ENCODE measurements around the gene MYH4.

MYH4 gene

DNA sequence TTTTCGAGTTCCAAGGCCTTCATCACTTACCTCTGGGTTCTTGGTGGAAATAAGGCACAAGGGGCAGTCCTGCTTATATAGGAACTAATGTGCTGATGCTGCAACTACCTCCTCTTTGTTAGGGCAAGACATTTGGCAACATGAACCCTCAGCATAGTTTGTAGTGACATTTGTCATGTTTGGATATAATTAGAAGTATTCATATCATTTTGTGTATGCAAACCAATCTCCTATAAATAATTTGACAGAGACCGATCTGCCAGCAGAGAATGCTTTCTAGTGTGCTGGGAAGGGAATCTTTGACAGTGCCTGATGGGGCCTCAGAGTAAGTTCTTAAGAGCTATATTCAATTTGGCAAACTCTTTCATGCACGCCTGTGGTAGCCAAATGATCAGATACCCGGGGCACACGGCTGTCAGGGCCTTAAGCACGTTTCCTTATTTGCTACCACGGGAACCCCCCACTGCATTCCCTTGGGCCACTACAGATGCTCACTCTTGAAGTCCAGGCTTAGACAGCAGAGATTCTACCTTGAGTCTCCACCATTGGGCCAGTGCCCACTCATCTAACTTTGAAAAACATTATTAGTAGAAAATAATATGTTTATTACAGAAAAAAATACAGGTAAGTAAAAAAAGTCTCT, 47.3 kb downstream of the MYH4 start, which contains the start of gene MYH8:
Gene MYH8, minus strand, starts transcription at position 51 of the 643 bp plus-strand sequence. CDS start 1,723 bp downstream, outside the sequence.
- no peak for TF ChIP-seq CTCF (IDR thresholded peaks at IDR 0.05; ENCODE audit: extremely low read depth, missing control alignments)
- no peak for DNase-seq (ENCODE audit: low spot score)

GRCh38 chr17:10421211-10421610, 48.1 kb downstream of the MYH4 start:
- no peak for DNase-seq (ENCODE audit: low spot score)
- no peak for TF ChIP-seq CTCF (IDR thresholded peaks at IDR 0.05; ENCODE audit: extremely low read depth, missing control alignments)

DNA sequence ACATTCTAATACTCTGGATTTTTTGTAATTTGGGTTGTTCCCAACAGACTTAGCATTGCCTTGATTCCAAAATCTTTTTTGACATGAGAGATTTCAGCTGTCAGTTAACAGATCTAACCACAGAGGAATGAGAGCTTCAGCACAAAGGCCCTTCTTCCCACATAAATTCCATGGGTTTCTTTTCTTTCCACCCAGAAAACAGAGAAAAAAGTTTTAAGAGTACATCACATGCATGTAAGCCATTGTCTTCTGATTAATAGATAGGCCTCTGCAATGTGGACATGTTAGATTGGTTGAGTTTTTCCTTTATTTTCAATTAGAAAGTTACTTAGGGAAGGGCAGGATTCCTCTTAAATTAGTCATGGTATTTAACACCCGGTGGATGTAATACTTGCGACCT, 48.5 kb downstream of the MYH4 start:
- DNase-seq (ENCODE audit: low spot score) = no peak
- no peak for TF ChIP-seq CTCF (IDR thresholded peaks at IDR 0.05; ENCODE audit: extremely low read depth, missing control alignments)

DNA sequence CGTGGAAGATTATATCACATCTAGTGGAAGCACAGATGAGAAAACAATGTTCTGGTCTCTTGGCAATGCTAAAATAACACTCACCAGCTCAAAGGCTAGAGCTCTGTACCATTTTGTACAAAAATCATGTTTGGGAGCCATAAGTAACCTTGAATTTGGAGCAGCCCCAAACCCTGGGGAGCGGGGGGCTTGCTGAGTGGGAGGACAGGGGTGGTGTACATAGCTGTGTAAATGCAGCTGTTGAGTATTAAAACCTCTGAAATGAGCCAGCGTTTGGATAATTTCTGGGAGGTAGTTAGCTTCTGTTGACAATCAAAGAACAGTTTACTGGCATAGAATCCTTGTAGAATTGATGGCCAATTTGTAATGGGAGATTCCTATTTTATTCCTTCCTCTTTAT, 51.9 kb downstream of the MYH4 start:
- no peak for TF ChIP-seq CTCF (IDR thresholded peaks at IDR 0.05; ENCODE audit: extremely low read depth, missing control alignments)
- DNase-seq (ENCODE audit: low spot score) = no peak

- TF ChIP-seq CTCF (IDR thresholded peaks at IDR 0.05; ENCODE audit: extremely low read depth, missing control alignments) = no peak
- DNase-seq (ENCODE audit: low spot score) = no peak
Observed at GRCh38 chr17:10415161-10415560, 54.2 kb downstream of the MYH4 start.

GRCh38 chr17:10403589-10403988, 65.8 kb downstream of the MYH4 start:
- no peak for DNase-seq (ENCODE audit: low spot score)
- no peak for TF ChIP-seq CTCF (IDR thresholded peaks at IDR 0.05; ENCODE audit: extremely low read depth, missing control alignments)

DNA sequence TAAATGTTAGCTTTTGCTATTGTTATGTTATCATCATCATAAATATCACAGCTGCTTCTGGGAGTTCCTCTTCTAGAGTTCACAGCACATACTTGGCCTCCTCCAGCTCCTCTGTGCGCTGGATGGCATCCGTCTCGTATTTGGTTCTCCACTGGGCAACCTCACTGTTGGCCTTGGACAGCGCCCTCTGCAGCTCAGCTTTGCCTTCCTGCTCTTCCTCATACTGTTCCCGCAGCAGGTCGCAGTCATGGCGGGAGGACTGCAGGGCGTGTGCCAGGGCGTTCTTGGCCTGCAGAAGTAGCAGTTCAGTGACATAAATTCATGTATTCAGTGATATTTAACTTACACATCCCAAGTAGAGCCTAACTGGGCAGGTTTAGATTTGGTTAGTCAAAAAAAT, 71.0 kb downstream of the MYH4 start:
- TF ChIP-seq CTCF (IDR thresholded peaks at IDR 0.05; ENCODE audit: extremely low read depth, missing control alignments) = no peak
- DNase-seq (ENCODE audit: low spot score) = no peak
